H1 (cell line): ENCODE results near the gene SESN2.

Experiments
- CTCF ChIP-seq, 3 experiments: IDR thresholded peaks; 1 replicate in 2 of 3; 2 replicates in 1 of 3; pipeline versions ENCODE4 v1.5.1 to v1.6.1; 2011; ENCODE audit warnings: low read length in 3 of 3, mild to moderate bottlenecking in 3 of 3, inconsistent platforms in 2 of 3, low read depth in 1 of 3, moderate library complexity in 1 of 3; ENCODE audit not compliant: insufficient read depth in 1 of 3; ENCODE audit errors: control extremely low read depth in 1 of 3
- EZH2 ChIP-seq: fragments of 200-600 bp; sonication (generic); IDR thresholded peaks from 2 replicates; pipeline ENCODE4 v1.7.1; 2012; ENCODE audit warnings: low read depth, mild to moderate bottlenecking, moderate library complexity, low read length, inconsistent platforms; ENCODE audit not compliant: severe bottlenecking
- POLR2A ChIP-seq, 2 experiments: IDR thresholded peaks; 1 replicate in 1 of 2; 2 replicates in 1 of 2; pipeline ENCODE4 v1.6.1; 2011; ENCODE audit warnings: low read depth in 2 of 2, low read length in 2 of 2, mild to moderate bottlenecking in 2 of 2; ENCODE audit errors: control extremely low read depth in 1 of 2
- RFX5 ChIP-seq: IDR thresholded peaks from 2 replicates; pipeline ENCODE4 v1.6.1; 2011; ENCODE audit warnings: low read depth, low read length, improper control_type of control experiment, borderline replicate concordance
- SIX5 ChIP-seq: IDR thresholded peaks from 2 replicates; pipeline ENCODE4 v1.6.1; 2011; ENCODE audit warnings: mild to moderate bottlenecking, low read depth, low read length
- SP1 ChIP-seq: IDR thresholded peaks from 2 replicates; pipeline ENCODE4 v1.6.1; 2011; ENCODE audit warnings: low read depth, low read length
- ZNF274 ChIP-seq: IDR thresholded peaks from 2 replicates; pipeline ENCODE4 v1.7.0; 2012; ENCODE audit warnings: low read length, borderline replicate concordance; ENCODE audit errors: extremely low read depth

DNA sequence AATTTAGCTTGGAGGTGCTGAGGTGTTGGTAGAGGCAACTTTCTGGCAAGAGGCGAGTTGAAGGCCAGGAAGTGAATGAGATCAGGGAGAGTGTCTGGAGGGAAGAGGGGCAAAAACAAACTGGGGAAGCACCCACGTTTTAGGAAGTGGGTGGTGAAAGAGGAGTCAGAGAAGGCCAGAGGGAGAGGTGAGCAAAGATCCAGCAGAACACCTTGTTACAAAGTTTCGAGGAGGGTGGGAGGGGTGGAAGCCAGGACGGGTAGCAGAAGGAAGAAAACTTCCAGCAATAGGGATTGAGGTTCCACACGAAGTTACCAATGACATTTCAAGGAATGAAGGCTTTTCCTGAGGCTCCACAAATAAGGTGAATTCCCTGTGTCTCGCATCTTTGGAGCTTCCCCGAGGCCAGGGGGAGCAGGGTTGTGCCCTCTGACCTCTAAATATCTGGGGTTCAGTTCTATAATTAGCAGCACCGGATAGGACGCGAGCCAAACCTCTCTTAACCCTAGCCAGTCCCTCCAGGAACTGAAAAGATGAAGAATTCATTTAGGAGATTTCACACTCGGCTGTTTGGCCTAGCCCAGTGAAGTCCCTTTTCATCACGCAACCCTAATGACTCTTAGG is 578 bp upstream of the SESN2 start:
- TF ChIP-seq ZNF274 = no peak
- no peak for TF ChIP-seq CTCF (IDR thresholded peaks at IDR 0.05; ENCODE audit: control extremely low read depth in 1 of 3, insufficient read depth in 1 of 3, low read depth in 1 of 3, low read length in 3 of 3)
- TF ChIP-seq RFX5 = no peak
- no peak for TF ChIP-seq EZH2
- TF ChIP-seq SIX5 = no peak
- no peak for TF ChIP-seq SP1
- no peak for TF ChIP-seq POLR2A (IDR thresholded peaks at IDR 0.05; ENCODE audit: control extremely low read depth in 1 of 2, low read depth in 2 of 2, low read length in 2 of 2)
